Lower leg skin (tissue), 3 donors: ENCODE measurements around the gene GPBAR1.

Experiments
- POLR2A ChIP-seq, 2 donors: fragments of 450-650 bp; IDR thresholded peaks; one replicate each; pipeline ENCODE4 v1.6.1; 2016 to 2017; ENCODE audit warnings: antibody characterized with exemption in 2 of 2, mild to moderate bottlenecking in 1 of 2, moderate library complexity in 1 of 2
- TF ChIP-seq, protein P1 (sequence below), 3 donors: fragments of 450-650 bp; IDR thresholded peaks; one replicate each; pipeline ENCODE4 v1.5.1; 2016; ENCODE audit warnings: antibody characterized with exemption in 3 of 3, mild to moderate bottlenecking in 3 of 3, moderate library complexity in 2 of 3

DNA sequence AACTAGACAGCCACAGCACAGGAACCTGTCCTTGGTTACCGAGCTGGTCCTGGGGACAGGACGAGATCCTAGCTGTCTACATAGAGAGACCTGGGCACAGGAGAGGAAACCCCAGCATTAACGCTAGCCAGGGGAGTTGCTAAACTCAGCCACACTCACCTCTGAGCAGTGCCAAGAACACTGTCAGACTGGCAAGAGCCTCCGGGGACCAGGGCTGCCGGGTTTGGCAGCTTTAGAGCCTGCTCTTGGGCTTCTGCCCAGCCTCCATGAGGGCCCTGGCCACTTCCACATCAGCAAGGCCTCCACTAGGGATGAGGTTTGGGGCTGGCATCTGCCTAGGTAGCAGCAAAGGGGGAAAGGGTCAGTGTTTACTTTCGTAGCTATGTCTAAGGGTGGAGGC, 24.8 kb downstream of the GPBAR1 start:
- TF ChIP-seq, protein P1, sequence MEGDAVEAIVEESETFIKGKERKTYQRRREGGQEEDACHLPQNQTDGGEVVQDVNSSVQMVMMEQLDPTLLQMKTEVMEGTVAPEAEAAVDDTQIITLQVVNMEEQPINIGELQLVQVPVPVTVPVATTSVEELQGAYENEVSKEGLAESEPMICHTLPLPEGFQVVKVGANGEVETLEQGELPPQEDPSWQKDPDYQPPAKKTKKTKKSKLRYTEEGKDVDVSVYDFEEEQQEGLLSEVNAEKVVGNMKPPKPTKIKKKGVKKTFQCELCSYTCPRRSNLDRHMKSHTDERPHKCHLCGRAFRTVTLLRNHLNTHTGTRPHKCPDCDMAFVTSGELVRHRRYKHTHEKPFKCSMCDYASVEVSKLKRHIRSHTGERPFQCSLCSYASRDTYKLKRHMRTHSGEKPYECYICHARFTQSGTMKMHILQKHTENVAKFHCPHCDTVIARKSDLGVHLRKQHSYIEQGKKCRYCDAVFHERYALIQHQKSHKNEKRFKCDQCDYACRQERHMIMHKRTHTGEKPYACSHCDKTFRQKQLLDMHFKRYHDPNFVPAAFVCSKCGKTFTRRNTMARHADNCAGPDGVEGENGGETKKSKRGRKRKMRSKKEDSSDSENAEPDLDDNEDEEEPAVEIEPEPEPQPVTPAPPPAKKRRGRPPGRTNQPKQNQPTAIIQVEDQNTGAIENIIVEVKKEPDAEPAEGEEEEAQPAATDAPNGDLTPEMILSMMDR (IDR thresholded peaks at IDR 0.05): no peak
- TF ChIP-seq POLR2A (IDR thresholded peaks at IDR 0.05): no peak
